SIG-M5 treated with dmso at 0.1 percent for 504 hours (cell line): ENCODE results near the gene CA6.
"Not testable (repeated sequence)": the region's sequence is repeated elsewhere in the genome, so short reads cannot be mapped to it uniquely, and the experiment has no call there.

ENCODE experiments used
- DNase-seq: peaks from one replicate; lab custom pipeline; 2025; ENCODE audit not compliant: unreplicated experiment; lab: John Stamatoyannopoulos, UW

CA6 gene

GRCh38 chr1:8968902-8969301 lies 23.2 kb downstream of the CA6 start:
- DNase-seq: not testable (repeated sequence)

- DNase-seq: no peak
These were observed 24.3 kb downstream of the CA6 start for GRCh38 chr1:8969937-8970336.

GRCh38 chr1:8970870-8971337 lies 25.2 kb downstream of the CA6 start:
- DNase-seq: no peak

- no peak for DNase-seq
These were observed 28.9 kb downstream of the CA6 start for GRCh38 chr1:8974551-8974950.

GRCh38 chr1:8976338-8976737 lies 30.7 kb downstream of the CA6 start:
- no peak for DNase-seq

GRCh38 chr1:8976896-8977450 lies 31.3 kb downstream of the CA6 start:
- no peak for DNase-seq

GRCh38 chr1:8980656-8981055 lies 35.0 kb downstream of the CA6 start:
- peak; percentile 35 for DNase-seq

- DNase-seq: no peak
These were observed 35.5 kb downstream of the CA6 start for GRCh38 chr1:8981169-8981568.

GRCh38 chr1:8984203-8984602 lies 38.5 kb downstream of the CA6 start:
- no peak for DNase-seq

GRCh38 chr1:8984990-8985389 lies 39.3 kb downstream of the CA6 start:
- no peak for DNase-seq

GRCh38 chr1:8985915-8986813 lies 40.5 kb downstream of the CA6 start:
- DNase-seq: no peak

- no peak for DNase-seq
These were observed 41.1 kb downstream of the CA6 start for GRCh38 chr1:8986814-8987190.

GRCh38 chr1:8987881-8988617 lies 42.4 kb downstream of the CA6 start:
- no peak for DNase-seq

GRCh38 chr1:8988618-8988967 lies 42.9 kb downstream of the CA6 start:
- DNase-seq: no peak

GRCh38 chr1:8989061-8989460 lies 43.4 kb downstream of the CA6 start:
- DNase-seq: no peak

- DNase-seq: no peak
These were observed 44.2 kb downstream of the CA6 start for GRCh38 chr1:8989821-8990220.

GRCh38 chr1:8992936-8993687 lies 47.4 kb downstream of the CA6 start:
- no peak for DNase-seq

- DNase-seq: not testable (repeated sequence)
These were observed 48.5 kb downstream of the CA6 start for GRCh38 chr1:8993962-8994675.

- DNase-seq: not testable (repeated sequence)
These were observed 56.0 kb downstream of the CA6 start for GRCh38 chr1:9001534-9002214.

GRCh38 chr1:9002215-9002560 lies 56.5 kb downstream of the CA6 start:
- DNase-seq: not testable (repeated sequence)
